ENCODE measurements around the gene PITRM1.

GRCh38 chr10:3108575-3109105 lies 63.9 kb downstream of the PITRM1 start:
- TF ChIP-seq CTCF (IDR thresholded peaks at IDR 0.05) (no peak), POLR2A (IDR thresholded peaks at IDR 0.05) (no peak)
